ENCODE results near the gene LPIN1.
A peak's percentile ranks its signal among the peaks of the same experiment; 100 is the strongest.

Gene LPIN1

DNA sequence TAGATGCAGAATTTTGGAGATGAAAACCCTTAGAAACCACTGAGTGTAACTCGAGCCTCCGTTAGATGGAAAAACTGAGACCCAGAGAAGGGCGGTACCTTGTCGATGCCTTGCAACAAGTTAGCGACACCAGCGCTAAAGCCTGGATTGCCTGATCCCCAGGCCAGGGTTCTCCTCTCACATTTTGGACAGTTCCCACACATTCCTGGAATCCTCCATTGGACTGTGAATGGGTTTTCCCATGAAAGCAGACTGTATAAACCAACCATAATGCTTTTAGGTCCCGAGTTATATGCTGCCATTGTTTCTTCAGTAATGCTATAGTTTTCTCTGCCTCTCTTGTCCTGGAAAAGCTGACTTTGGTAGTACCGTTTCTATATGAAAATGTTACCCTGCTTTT lies 37.1 kb upstream of the LPIN1 start:
- H3K4me3 ChIP-seq (ENCODE audit: low read depth, low read length), result no peak overlapping the region
- DNase-seq (ENCODE audit: low read depth), result no peak
- in situ Hi-C loops (cut with HindIII; ENCODE audit: low sequenced_read_pairs), result no loop called here
- TF ChIP-seq, protein P1, sequence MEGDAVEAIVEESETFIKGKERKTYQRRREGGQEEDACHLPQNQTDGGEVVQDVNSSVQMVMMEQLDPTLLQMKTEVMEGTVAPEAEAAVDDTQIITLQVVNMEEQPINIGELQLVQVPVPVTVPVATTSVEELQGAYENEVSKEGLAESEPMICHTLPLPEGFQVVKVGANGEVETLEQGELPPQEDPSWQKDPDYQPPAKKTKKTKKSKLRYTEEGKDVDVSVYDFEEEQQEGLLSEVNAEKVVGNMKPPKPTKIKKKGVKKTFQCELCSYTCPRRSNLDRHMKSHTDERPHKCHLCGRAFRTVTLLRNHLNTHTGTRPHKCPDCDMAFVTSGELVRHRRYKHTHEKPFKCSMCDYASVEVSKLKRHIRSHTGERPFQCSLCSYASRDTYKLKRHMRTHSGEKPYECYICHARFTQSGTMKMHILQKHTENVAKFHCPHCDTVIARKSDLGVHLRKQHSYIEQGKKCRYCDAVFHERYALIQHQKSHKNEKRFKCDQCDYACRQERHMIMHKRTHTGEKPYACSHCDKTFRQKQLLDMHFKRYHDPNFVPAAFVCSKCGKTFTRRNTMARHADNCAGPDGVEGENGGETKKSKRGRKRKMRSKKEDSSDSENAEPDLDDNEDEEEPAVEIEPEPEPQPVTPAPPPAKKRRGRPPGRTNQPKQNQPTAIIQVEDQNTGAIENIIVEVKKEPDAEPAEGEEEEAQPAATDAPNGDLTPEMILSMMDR (IDR thresholded peaks at IDR 0.05; ENCODE audit: low read depth, low read length, missing control alignments), result no peak

DNA sequence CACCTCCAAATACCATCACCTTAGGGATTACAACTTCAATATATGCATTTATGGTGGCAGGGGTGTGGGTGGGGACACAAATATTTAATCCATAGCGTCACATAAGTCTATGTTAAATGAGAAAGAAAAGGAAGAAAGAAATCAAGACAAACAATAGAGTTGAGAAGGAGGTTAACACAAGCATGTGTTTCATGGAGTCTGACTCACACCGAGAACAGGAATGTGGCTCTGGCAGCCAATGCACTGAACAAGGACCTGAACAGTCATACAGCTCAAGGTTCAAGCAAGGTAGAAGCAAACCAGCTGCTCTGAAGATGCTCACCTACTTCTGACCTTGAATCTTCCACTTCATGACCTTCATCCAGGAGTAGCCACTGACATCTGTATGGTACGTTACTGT lies 36.2 kb upstream of the LPIN1 start:
- in situ Hi-C loops (cut with HindIII; ENCODE audit: low sequenced_read_pairs), result no loop called here
- TF ChIP-seq, protein P1 (IDR thresholded peaks at IDR 0.05; ENCODE audit: low read depth, low read length, missing control alignments), result no peak
- H3K4me3 ChIP-seq (ENCODE audit: low read depth, low read length), result no peak overlapping the region
- DNase-seq (ENCODE audit: low read depth), result peak; percentile 84

DNA sequence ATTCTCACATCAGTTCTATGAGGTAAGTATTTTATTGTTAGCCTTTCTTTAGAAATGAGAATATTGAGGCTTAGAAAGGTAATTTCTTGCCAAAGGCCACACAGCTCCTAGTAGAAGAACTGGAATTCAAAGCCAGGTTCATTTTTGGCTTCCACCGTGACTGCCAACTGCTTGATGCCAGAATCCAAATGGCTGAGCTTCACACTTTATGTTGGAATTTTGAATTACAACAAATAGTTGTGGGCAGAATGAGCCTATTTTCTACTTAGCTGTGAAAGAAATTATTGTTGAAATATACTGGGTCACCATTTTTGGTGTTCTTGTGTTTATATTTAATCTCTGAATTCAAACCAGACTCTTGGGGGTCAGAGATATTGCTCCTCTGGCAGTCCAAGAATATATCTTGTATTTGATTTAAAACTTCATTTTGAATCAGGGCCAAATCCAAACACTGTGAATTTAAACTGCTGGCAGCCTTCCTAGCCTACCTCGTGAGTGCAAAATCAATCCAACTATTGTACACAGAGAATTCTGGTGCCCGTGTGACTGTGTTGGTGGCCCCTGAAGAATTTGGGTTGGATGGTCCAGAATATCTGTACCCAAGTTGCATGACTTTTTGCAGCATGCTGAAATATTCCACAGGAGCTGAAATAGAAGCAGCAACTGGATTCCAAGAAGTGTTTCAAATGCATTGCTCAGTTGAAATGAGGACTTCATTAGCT lies 35.6 kb upstream of the LPIN1 start:
- TF ChIP-seq, protein P1 (IDR thresholded peaks at IDR 0.05; ENCODE audit: low read depth, low read length, missing control alignments), result no peak
- in situ Hi-C loops (cut with HindIII; ENCODE audit: low sequenced_read_pairs), result no loop called here
- peak; percentile 65 for DNase-seq (ENCODE audit: low read depth)
- H3K4me3 ChIP-seq (ENCODE audit: low read depth, low read length), result no peak overlapping the region

DNA sequence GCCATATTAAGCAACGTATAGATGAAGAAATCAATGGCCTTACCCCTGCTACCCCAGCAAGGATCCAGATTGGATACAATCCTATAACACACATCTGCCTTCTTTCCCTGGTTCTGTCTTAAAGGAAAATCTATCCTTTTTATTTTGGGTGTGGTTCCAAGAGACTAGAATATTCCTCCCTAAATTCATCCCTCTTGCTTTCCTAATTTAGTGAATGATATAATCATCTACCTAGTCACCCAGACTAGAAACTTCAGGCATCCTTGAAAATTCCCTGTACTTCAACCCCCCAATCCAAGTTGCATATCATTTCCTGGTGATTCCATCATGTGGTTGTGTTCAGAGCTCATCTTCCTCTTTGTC lies 35.1 kb upstream of the LPIN1 start:
- TF ChIP-seq, protein P1 (IDR thresholded peaks at IDR 0.05; ENCODE audit: low read depth, low read length, missing control alignments), result no peak
- no peak overlapping the region for H3K4me3 ChIP-seq (ENCODE audit: low read depth, low read length)
- in situ Hi-C loops (cut with HindIII; ENCODE audit: low sequenced_read_pairs), result no loop called here
- DNase-seq (ENCODE audit: low read depth), result no peak

DNA sequence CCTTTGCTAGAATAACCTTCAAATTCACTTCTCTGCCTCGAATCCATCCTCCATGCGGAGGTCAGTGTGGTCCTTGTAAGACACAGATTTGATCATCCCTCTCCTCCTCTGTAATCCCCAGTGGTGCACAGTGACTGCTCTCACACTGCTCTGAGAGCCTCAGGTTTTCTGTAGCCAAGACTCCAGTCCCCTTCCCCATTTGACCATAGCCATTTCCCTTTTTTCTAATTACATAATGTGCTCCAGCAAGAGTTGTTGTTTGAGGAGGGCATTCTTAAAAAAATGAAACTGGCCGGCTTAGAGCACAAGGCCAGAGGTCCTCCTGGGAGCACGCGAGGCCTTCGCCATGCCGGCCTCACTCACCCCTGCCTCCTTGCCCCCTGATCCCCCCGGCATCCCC lies 34.7 kb upstream of the LPIN1 start:
- no peak overlapping the region for H3K4me3 ChIP-seq (ENCODE audit: low read depth, low read length)
- in situ Hi-C loops (cut with HindIII; ENCODE audit: low sequenced_read_pairs), result no loop called here
- DNase-seq (ENCODE audit: low read depth), result no peak

DNA sequence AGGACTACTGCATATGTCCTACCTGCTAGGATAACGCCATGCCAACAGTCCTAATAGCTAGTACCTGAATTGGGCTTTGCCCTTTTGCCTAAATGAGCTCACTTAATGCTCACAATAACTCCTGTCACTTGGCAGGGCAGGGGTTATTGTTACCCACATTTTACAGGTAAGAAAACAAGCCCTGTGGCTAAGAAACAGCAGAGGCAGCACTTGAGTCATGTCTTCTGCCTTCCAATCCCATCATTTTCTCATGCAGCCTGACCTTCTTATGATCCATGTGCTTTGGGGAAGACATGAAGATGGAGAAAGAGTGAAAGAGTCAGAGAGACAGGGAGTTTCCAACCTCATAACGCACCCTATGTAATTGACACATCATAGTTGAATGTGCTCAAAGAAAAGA lies 33.6 kb upstream of the LPIN1 start:
- no peak for DNase-seq (ENCODE audit: low read depth)
- H3K4me3 ChIP-seq (ENCODE audit: low read depth, low read length), result no peak overlapping the region
- TF ChIP-seq, protein P1 (IDR thresholded peaks at IDR 0.05; ENCODE audit: low read depth, low read length, missing control alignments), result no peak
- in situ Hi-C loops (cut with HindIII; ENCODE audit: low sequenced_read_pairs), result no loop called here

More for the DNA sequence above, 34.7 kb upstream of the LPIN1 start:
- TF ChIP-seq, protein P1 (IDR thresholded peaks at IDR 0.05; ENCODE audit: low read depth, low read length, missing control alignments), result no peak

All from astrocyte of the cerebellum (primary cell).